ENCODE measurements around the gene TGM4. TPM values are rescaled to one million over a fixed set of nuclear protein-coding genes. Genes with fewer than 3 reads are reported as not detected.

Gene TGM4
- total RNA-seq, 1 donor from 2014 or later = 0.30 TPM

GRCh38 chr3:44954304-44954703, 79.9 kb downstream of the TGM4 start:
- no peak for DNase-seq (ENCODE audit: low read depth)

- peak; percentile 50 for DNase-seq (ENCODE audit: low read depth)
Measured at GRCh38 chr3:44954962-44955361, 80.6 kb downstream of the TGM4 start.

DNA sequence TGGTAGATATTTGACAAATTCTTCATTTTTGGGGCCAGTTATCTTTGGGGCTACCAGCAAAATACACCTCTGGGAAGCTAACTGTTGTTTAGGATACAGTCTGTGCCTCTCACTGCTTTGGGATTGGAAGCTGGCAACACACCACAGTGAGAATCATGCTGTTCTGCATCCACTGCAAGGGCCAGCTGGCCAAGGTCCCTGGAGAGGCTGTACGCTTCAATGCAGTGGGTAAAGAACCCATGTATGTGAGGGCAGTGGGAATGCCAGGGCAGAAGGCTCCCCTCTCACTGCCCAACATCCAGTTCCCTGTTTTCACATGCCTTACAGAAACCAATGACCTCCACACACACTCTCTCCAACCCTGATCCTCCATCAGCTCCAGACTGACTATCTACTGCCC, 81.5 kb downstream of the TGM4 start:
- no peak for DNase-seq (ENCODE audit: low read depth)

- no peak for DNase-seq (ENCODE audit: low read depth)
Measured at GRCh38 chr3:44957986-44958385, 83.6 kb downstream of the TGM4 start.

DNA sequence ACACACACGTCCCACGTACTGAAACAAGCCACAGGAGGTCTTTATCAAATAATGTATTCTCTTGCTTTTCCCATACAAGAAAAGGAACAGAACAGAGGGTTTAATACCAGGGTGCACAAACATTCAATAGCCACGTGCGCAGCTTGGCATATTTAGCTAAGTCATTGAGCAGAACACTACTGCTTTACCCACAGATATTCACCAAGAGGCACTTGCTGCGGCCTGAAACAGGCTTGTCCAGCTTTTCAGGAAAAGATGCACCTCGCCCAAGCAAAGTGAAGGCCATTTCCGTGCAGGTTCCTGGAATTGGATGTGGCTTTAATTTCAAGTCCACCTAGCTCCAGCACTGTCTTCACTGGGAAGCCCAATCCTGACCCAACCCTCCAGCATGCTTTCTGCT, 84.0 kb downstream of the TGM4 start:
- no peak for DNase-seq (ENCODE audit: low read depth)

- no peak for DNase-seq (ENCODE audit: low read depth)
Measured at GRCh38 chr3:44960387-44961026, 86.1 kb downstream of the TGM4 start.

DNA sequence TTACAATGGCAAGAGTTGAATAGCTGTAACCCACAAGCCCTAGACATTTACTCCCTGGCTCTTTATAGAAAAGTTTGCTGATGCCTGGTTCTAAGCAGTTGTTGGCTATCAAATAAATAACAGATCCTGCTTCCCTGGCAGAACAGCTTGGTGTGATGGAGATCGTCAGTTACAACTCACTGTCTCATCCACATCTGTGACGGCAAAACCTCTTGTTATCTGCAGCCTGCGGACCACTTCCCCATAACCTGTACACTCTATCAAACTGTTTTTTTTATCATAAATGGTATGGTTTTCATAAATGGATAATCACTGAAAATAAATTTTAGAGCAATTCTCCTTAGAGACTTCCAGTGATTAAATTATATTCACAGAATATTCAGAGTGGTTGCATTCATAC, 87.5 kb downstream of the TGM4 start:
- no peak for DNase-seq (ENCODE audit: low read depth)

DNA sequence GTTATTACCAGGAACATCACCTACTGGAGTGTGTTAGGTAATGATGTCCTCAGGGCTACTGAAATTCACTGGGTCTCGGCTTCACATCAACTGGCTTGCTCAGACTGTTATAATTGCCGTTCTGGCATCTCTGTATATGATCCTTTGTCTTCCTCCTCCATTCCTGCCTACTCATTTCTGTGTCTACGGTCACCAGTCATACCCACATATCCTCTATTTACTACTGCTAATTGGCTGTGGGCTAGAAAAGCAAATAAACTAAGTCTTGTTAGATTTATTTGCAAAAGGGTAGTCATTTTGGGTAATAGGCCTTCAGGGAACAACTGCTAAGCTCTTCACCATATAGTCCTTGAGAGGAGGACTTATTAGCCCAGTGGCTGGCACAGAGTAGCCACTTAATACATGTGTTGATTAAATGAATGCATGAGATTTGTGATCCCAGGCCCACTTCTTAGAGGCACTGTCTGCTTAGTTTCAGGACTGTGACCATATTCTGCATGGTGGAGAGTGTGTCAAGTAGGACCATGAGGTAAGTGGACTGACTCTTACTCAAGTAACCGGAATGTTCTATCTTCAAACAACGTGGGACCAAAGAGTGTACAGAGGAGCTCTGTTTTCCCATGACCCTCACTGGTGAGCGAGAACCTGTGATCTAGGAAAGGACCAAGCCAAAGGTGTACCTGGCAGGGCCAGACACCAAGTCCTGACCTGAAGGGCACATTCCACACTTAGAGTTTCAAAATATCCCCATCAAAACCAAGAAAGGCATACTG, 88.4 kb downstream of the TGM4 start:
- DNase-seq (ENCODE audit: low read depth) = no peak

DNA sequence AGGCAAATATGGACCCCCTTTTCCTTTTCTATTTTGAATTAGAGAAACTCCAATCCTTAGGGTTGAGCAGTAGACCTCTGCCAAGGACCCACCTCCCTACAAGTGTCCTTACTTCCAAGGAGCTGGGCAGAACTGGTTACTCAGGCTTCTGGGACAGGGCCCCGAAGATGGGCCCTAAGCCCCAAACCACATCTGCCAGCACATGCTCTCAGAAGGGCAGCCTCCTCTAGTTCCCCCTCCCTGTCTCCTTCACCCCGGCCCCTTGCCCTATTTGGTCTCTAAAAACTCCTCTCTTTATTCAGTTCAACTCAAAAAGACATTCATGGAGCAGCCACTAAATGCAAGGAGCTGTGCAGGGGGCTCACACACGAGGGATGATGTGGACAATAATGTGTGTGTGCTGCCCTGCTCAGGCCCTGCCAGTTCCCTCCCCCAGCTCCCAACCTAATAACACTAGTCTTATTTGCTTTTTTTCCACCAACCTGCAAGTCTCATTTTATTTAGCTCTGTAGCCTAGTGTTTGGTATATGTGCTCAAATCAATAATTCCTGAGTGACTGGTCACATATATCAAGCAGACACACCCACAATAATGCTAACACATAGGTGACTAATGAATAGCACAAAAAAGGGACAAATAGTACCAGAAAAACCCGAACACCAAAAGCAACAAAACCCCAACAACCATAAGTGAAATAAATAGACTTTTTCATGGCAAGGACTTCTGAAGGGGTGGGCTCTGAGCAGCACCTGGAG, 89.3 kb downstream of the TGM4 start:
- DNase-seq (ENCODE audit: low read depth) = no peak

Other genes with a start within 250 kb of the TGM4 start
- gene ZNF197, start 249.6 kb upstream of the TGM4 start, total RNA-seq = 12.3 and 33.1 TPM in 2 replicates
- 26.4 and 28.0 TPM in 2 replicates for gene ZNF35, start 225.9 kb upstream of the TGM4 start, total RNA-seq
- 6.1 and 7.2 TPM in 2 replicates for gene ZNF502, start 161.9 kb upstream of the TGM4 start, total RNA-seq
- 1.2 and 5.3 TPM in 2 replicates for gene ZNF501, start 145.0 kb upstream of the TGM4 start, total RNA-seq
- gene KIAA1143, start 113.0 kb upstream of the TGM4 start, total RNA-seq = 24.0 and 33.4 TPM in 2 replicates
- 1.6 and 4.5 TPM in 2 replicates for gene KIF15, start 112.8 kb upstream of the TGM4 start, total RNA-seq
- 14.3 and 16.5 TPM in 2 replicates for gene TMEM42, start 12.7 kb upstream of the TGM4 start, total RNA-seq
- 59.9 and 81.4 TPM in 2 replicates for gene ZDHHC3, start 101.6 kb downstream of the TGM4 start, total RNA-seq
- gene EXOSC7, start 101.6 kb downstream of the TGM4 start, total RNA-seq = 59.4 and 63.9 TPM in 2 replicates
- 0.55 TPM in 1 of 2 replicates, not detected in the other for gene CLEC3B, start 151.7 kb downstream of the TGM4 start, total RNA-seq

All from renal cortical epithelial cell (primary cell).